ENCODE data around the gene TMEM184C.

TMEM184C gene

DNA sequence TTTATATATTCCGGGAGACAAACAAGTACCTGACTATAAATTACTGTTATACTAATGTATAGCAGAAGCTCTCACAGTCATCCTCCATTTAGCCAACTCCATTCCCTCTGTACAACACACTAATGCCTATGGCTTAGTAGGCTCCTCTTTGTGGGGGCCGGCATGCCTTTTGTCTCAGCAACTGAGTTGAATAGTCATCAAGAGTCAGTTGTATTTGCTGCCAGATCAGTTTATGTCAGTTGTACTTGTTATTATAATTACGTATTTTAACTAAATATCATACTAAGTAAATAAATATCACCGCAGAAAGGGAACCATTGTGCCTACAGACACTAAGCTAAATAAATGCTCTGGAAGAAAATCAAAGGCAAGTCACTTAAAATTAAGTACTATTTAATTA is 56.9 kb downstream of the TMEM184C start:
- DNase-seq = no peak

DNA sequence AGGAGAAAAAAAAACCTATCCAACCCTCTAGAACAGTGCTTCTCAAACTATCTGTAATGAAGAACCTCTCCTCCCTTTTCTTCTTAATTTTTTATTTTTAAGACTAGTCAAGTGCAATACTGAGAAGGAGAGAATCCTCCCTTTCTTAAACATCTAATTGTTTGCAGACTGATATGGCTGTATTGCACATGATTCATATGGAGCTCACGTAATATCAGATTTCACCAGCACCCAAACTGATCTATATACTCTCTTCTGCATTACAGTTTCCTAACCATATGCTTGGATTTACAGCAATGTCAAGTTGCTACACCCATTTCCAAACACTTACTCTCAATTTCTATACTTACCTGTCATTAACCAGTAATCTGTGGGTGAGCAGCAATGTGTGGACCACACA is 57.3 kb downstream of the TMEM184C start:
- DNase-seq = no peak

DNA sequence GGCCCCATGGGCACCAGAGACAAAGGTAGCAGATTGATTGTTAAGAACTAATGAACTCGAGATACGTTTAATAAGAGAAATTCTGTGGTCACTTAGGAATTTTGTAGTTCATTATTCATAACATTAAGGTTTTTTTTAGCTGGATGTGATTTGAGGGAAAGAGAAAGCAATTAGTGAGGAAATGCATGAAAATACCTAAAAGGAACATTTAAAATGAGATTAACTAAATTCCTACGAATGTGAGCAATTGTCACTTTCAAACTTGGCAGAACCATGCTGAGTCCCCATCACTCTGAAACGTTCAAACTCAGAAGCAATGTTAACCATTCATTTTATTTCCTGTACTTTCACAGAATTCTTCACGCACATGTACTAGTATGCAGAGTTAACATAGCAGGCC is 60.9 kb downstream of the TMEM184C start:
- no peak for DNase-seq

DNA sequence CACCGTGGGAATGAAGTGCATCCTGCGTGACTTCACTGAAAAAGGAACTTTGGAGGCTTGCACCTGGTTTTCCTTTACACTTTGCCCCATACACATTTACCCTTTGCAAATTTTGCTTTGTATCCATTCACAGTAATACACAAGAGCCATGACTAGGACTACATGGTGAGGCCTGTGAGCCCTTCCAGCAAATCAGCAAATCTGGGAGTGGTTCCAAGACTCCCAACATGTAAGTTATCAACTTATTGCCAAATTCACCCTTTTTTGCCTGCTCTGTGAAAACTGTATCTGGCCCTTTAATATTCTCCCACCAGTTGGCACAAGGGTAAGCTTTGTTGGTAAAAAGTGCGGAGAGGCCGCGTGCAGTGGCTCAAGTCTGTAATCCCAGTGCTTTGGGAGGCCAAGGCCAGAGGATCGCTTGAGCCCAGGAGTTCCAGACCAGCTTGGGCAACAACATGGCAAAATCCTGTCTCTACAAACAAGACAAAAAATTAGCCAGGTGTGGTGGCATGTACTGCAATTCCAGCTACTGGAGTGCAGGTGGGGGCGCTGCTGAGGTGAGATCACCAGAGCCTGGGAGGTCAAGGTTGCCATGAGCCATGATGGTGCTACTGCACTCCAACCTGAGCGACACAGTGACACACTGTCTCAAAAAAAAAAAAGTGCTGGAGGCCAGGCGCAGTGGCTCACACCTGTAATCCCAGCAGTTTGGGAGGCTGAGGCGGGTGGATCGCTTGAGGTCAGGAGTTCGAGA is 61.8 kb downstream of the TMEM184C start:
- DNase-seq = no peak

DNA sequence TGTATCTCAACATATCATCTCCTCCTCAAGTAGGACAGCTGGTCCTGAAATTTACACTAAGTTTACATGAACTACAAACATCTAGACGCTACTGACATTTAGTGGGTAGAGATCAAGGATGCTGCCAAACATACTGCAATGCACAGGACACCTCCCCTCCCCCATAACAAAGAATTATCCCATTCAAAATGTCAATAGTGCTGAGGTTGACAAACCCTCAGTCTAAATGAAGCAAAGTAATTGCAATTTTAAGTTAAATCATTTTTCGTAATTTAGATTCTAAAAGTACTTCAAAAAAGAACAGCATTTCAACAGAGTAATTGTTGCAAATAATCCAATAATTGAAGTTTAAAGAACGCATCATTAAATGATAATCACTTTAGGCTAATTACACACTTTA is 65.6 kb downstream of the TMEM184C start:
- DNase-seq = no peak

DNA sequence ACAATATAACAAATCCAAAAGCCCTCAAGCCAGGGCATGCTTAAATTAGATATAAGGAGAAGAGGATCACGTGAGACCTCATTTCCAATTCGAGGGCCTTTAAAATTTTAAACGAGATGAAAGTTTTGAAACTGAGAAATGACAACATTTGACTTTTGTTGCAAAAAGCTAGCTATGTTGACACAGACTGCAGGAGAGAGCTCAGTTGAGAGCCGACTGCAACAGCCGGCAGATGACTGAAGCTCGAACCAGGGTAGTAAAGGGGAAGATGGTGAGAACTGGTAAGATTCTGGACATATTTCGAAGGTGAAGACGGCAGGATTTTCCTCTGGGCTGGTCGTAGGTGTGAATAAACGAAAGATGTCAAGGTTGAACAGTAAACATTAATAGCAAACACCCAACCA is 66.0 kb downstream of the TMEM184C start:
- DNase-seq = no peak

DNA sequence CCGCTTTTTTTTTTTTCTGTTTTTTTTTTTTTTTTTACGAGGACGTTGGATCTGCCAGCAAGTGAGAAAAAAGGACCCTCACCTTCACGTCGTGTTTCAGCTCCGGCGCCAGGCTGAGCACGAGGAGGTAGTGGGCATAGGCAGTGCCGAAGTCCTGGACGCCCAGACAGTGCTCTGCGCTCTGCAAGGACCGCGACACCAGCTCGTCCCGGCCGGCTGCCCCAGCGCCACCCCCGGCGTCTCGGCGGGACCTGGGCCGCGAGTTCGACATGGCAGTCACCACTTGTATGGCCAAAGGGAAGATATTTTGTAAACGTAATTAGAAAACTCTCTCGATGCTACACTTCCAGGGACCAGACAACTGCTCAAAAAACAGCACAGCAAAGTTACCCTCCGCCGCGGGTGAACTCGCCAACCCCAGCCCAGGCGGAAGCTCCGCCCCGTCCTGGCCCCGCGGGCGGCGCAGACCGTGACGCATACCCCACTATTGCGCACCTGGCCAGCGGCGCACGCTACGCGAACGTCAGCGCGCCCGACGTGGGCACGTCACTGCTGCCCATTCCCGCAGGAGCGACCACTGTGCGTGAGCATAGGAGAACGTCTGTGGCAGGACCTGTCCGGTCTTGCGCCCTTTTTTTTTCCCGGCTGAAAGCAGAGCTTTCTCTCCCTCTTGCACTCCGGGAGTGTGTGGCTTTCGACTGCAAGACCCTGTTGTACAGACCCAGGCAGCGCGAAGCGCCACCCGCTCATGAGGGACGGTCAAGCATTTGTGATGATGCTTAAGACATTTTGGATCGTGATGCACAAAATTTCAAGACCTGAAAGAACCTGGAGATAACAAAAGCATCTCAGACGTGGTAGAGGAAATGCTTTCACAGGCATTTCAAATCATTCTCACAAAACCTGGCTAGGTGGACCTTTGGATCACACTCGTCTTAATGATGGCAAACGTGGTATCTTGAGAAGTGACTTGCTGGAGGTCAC is 66.8 kb downstream of the TMEM184C start, which contains the start of gene PRMT9:
PRMT9 (minus strand) TSS at position 447 of the 984 bp plus-strand sequence; CDS start at position 271, 176 bp downstream.
- DNase-seq = peak; percentile 78

DNA sequence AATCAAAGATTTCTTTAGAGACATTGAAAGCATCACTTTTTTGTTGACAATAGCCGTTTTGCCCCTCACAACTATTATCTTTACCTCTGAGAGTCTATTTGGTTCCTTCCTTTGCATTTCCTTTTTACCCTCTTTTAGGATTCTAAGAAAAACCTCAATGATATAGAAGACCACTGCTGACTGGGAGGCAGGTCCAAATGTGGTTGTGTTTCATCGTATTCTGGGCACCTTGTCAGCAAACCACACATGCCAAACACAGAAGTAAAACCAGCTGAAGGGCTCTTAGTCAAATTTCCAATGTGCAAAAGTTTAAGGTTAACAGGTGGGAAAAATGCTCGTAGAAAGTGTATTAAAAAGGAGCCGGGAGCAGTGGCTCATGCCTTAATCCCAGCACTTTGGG is 71.9 kb downstream of the TMEM184C start:
- DNase-seq = no peak

DNA sequence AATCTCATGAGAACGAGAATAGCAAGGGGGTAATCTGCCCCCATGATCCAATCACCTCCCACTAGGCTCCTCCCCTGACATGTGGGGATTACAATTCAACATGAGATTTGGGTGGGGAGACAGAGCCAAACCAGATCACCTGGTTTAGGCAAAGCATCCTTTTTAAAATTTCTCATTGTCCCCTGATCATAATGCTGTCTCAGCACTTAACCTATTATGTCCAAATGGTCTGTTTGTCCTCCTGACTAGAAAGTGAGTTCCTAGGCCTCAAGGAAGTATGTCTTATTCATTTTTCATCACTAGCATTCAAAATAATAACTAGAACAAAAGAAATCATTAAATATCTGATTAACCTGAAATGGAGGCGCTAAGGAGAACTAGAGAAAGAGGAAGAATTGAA is 74.6 kb downstream of the TMEM184C start:
- no peak for DNase-seq

DNA sequence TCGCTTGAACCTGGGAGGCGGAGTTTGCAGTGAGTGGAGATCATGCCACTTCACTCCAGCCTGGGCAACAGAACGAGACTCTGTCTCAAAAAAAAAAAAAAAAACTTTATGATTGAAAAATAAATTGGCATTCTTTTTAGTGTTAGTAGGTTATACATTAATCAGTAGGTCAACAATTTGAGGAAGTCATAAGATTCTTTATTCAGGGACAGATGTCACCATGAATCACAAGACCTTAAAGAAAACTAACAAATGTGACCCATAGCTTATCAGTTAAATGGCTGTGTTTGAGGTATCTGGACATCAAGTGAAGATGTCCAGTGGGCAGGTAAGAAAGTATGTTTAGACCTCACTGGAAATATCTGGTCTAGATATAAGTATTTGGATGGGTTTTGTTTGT is 76.0 kb downstream of the TMEM184C start:
- no peak for DNase-seq

DNA sequence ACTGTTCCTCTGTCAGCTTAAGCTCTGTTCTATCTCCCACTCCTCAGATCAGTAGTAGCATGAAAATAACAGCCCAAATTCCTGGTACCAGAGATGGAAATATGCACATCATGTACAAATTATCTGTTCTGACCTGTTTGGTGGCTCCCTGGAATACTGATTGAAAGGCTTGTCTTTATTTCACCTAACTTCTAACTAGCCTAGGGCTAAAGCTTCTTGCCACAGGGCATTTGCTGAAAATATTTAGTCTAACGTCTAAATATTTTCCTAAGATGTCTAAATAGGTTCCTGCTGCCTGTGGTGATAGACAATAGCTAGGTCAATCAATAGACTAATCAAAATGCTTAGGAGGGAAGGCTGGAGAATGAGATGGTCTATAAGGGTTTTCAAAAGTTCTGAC is 79.7 kb downstream of the TMEM184C start:
- DNase-seq = no peak

DNA sequence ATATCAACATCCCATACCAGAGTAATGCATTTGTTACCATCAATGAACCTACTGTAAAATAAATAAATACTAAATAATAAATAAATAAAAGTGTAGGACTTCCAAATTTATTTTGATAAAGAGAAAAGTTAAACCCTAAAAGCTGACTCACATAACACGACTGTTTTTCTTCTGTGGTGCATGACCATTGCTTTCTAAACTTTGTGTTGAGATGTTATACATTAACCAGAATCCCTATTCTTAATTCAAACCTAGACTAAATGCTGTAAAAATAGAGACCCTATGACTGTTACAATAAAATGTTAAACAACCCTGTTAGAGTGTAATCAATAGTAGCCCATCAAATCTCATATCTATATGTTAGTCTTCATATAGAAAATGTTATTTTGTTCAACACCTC is 87.6 kb downstream of the TMEM184C start:
- DNase-seq = no peak

DNA sequence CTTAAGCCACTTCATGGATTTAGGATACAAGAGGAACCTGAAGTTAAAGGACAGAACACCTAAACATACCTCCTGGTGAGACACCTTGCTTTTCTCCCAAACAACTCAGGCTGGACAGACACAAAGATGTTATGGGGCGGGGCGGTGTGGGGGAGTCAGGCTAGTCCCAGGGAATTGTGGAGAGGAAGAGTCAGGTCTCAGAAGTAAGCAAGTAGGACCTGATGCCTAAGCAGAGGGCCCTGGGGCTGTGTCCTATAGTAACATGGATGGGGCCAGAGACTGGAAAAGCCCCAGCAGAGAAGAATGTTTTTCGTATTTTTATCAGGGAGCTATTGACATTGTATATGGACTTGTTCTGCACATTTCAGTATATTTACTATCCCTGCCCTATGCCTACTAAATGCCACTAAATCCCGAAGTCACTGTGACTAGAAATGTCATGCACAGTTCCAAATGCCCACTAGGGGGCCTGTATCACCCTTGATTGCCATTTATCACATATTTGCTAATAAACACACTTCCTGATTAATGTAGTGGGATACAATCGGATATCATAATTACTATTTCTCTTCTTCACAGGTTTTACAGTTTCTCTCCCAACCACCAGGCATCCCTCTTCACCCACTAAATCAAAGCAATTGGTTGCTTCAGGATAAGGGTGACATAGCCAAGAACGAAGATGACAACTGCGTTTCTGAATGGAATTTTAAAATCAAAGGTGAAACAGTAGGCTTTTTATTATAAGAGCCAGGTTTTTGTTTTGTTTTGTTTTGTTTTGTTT is 90.9 kb downstream of the TMEM184C start:
- DNase-seq = no peak

DNA sequence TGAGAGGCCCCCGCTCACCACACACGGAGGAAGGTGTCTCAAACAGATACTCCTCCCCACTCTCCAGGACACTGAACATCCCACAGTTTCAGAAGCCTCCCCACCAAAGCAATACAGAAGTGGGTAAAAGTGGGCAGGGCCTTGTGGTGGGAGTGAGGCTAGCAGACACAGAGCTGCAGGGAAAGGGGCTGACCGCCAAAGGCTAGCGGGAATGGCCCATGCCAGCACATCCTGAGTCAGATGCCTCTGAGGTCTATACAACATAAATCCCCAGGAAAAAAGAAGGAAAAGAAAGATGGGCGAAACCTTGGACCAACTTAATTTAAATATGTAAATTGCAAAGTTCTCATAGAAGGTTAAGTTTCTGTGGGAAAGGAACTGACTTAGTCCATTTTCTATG is 92.8 kb downstream of the TMEM184C start:
- DNase-seq = no peak

DNA sequence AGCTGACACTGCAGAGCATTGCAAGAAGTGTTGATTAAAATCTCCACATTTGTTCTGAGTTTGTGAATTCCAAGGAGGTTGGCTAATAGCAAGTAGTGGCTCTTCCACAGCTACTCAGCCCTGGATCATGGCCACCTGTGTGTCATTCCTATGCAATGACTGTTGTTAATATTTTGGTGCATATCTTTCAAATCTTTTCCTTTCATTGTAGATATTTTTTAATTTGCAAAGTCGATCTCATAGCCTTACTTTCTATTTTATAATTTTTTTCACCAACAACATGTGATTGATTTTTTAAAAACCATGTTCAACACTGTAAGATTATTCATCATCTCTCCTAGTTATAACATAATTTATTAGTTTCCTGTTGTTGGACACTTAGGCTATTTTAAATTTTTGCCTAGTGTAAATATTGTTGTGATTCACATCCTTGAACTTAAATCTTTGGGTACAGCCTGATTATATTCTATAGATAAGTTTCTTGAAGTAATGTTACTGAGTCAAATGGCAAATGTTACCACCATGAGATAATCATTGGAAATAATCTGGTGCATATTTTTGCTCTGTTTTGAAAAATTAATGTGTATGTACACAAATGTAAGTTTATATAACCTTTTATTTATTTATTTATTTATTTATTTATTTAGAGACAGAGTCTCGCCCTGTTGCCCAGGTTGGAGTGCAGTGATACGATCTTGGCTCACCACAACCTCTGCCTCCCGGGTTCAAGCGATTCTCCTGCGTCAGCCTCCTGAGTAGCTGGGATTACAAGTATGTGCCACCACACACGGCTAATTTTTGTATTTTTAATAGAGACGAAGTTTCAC is 97.6 kb downstream of the TMEM184C start:
- no peak for DNase-seq

DNA sequence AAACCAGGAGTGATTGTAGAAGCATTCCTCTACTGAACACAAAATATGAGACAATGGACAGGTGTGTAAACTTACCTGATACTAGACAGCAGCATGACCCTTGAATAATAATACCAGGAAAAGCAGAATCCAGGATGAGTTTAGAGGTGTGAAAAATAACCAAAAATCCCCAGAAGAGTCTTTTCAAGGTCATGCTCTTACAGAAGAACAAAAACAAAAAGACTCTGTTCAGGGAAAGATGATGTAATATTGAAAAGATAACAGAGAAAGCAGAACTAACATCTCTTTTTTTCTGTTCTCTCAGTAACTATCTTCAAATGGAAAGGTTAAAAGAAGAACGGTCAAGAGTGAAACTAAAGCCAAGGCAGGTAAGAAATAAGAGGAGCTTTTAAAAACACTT is 100.7 kb downstream of the TMEM184C start:
- no peak for DNase-seq
